K562 (cell line): Measurements from ENCODE around the gene MS4A4E. TPM values are rescaled to one million over a fixed set of nuclear protein-coding genes. Genes with fewer than 3 reads are reported as not detected.

Experiments
- RNF2 ChIP-seq: sonication (generic); IDR thresholded peaks from 2 replicates; pipeline ENCODE4 v1.6.1; 2016
- TRIM24 ChIP-seq, 2 experiments: fragments of 450-650 bp; IDR thresholded peaks; 2 replicates each; pipeline ENCODE4 v1.6.1; 2016
- TRIM28 ChIP-seq: fragments of 450-650 bp; IDR thresholded peaks from 2 replicates; pipeline ENCODE4 v1.6.1; 2017
- ZNF589 ChIP-seq: fragments of 200-800 bp; sonication (Bioruptor generic); IDR thresholded peaks from 2 replicates; pipeline ENCODE4 v1.6.1; 2016; ENCODE audit warnings: low read depth, missing genetic modification characterization, missing compliant biosample characterization
- polyA plus RNA-seq, 8 experiments: library from polyadenylated mRNA; depleted of rRNA in 4 of 8; stranded (reverse) in 5 of 8; unstranded in 3 of 8; fragments of >200 nt; fragmentation: Nextera tagmentation in 2 of 8; fragmentation: Illumina TruSeq in 1 of 8; extraction: Ambion mirVana in 2 of 8; extraction: Trizol in 1 of 8; gene quantifications; 2 replicates each; pipeline versions ENCODE4 v1.2.1 to v1.2.3, GENCODE V29; 2011 to 2014; ENCODE audit warnings: inconsistent platforms in 1 of 8, missing spikeins in 1 of 8
- total RNA-seq, 7 experiments: library from RNA; depleted of rRNA in 6 of 7; stranded (reverse); fragments of >200 nt in 6 of 7; fragmentation: Illumina TruSeq in 2 of 7; extraction: Trizol in 2 of 7; gene quantifications; 2 replicates each; pipeline versions ENCODE4 v1.2.1 to v1.2.3, GENCODE V29; 2011 to 2021; ENCODE audit warnings: low replicate concordance in 1 of 7
- TF ChIP-seq, protein P1 (sequence below), 2 experiments: fragments of 450-650 bp; formaldehyde crosslinking in 1 of 2; IDR thresholded peaks; 2 replicates each; pipeline versions ENCODE4 v1.4.0 to v1.6.1; 2014 to 2020; ENCODE audit warnings: mild to moderate bottlenecking in 2 of 2, borderline replicate concordance in 1 of 2, low read depth in 1 of 2
- TF ChIP-seq, protein P2 (sequence below), 2 experiments: fragments of 450-650 bp in 1 of 2; IDR thresholded peaks; 2 replicates each; pipeline ENCODE4 v1.6.1; 2011 to 2017; ENCODE audit warnings: low read depth in 2 of 2, antibody characterized with exemption in 1 of 2, borderline replicate concordance in 1 of 2, low read length in 1 of 2, mild to moderate bottlenecking in 1 of 2, mixed read lengths in 1 of 2; ENCODE audit not compliant: control insufficient read depth in 1 of 2
- TF ChIP-seq, protein P3 (sequence below): sonication (generic); formaldehyde crosslinking; IDR thresholded peaks from 2 replicates; pipeline ENCODE4 v1.8.1; 2023; ENCODE audit warnings: mild to moderate bottlenecking, missing genetic modification reagents
- TF ChIP-seq, protein P4 (sequence below): fragments of 200-400 bp; formaldehyde crosslinking; IDR thresholded peaks from 2 replicates; pipeline ENCODE4 v1.6.1; 2017; ENCODE audit warnings: mild to moderate bottlenecking, low read depth, low read length, moderate library complexity
- TF ChIP-seq, protein P5 (sequence below): sonication (generic); formaldehyde crosslinking; IDR thresholded peaks from 2 replicates; pipeline ENCODE4 v1.8.0; 2022; ENCODE audit warnings: mild to moderate bottlenecking, missing genetic modification reagents

Gene MS4A4E
- total and polyA plus RNA-seq, 9 of the 15 experiments (the other 6 are each of a cell fraction or from before 2014, with no cell fraction given): 0.11 to 0.81 (median 0.36) TPM; not detected in 2

DNA sequence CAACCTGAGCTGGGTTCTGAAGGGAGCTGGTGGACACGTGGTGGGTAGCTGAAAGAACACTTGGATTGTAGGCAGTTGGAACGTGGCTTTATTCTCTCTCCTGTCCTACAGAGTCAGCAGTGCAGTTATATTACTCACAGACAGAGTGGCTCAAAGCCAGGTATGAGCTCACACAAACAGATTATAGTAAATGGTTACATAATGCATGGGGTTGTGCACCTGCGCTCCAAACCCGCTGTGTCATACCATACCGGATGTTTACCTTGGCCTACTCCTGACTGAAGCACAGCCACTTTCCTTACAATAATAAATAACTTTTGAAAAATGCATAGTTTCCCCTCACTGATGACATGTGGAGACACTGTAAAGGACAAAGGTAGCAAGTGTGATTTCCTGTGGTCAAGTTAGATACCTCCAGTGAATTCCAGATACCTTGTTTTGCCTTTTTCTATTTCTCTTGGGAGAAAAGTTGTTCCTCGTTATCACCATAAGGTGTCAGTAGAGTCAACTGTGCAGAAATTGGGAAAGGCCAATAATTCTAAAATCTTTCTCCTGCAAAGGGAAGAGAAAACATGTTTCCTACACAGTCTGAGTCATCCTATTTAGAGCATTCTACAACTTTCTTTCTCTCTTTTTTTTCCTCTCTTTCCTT lies 73.5 kb downstream of the MS4A4E start (continued):
- TF ChIP-seq, protein P1, sequence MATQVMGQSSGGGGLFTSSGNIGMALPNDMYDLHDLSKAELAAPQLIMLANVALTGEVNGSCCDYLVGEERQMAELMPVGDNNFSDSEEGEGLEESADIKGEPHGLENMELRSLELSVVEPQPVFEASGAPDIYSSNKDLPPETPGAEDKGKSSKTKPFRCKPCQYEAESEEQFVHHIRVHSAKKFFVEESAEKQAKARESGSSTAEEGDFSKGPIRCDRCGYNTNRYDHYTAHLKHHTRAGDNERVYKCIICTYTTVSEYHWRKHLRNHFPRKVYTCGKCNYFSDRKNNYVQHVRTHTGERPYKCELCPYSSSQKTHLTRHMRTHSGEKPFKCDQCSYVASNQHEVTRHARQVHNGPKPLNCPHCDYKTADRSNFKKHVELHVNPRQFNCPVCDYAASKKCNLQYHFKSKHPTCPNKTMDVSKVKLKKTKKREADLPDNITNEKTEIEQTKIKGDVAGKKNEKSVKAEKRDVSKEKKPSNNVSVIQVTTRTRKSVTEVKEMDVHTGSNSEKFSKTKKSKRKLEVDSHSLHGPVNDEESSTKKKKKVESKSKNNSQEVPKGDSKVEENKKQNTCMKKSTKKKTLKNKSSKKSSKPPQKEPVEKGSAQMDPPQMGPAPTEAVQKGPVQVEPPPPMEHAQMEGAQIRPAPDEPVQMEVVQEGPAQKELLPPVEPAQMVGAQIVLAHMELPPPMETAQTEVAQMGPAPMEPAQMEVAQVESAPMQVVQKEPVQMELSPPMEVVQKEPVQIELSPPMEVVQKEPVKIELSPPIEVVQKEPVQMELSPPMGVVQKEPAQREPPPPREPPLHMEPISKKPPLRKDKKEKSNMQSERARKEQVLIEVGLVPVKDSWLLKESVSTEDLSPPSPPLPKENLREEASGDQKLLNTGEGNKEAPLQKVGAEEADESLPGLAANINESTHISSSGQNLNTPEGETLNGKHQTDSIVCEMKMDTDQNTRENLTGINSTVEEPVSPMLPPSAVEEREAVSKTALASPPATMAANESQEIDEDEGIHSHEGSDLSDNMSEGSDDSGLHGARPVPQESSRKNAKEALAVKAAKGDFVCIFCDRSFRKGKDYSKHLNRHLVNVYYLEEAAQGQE (IDR thresholded peaks at IDR 0.05; ENCODE audit: borderline replicate concordance): peak; percentile 56; the same call in 1 of the 2 replicates
- TF ChIP-seq, protein P1 (CRISPR knock-in tag; IDR thresholded peaks at IDR 0.05; ENCODE audit: low read depth): no peak
- TF ChIP-seq, protein P2, sequence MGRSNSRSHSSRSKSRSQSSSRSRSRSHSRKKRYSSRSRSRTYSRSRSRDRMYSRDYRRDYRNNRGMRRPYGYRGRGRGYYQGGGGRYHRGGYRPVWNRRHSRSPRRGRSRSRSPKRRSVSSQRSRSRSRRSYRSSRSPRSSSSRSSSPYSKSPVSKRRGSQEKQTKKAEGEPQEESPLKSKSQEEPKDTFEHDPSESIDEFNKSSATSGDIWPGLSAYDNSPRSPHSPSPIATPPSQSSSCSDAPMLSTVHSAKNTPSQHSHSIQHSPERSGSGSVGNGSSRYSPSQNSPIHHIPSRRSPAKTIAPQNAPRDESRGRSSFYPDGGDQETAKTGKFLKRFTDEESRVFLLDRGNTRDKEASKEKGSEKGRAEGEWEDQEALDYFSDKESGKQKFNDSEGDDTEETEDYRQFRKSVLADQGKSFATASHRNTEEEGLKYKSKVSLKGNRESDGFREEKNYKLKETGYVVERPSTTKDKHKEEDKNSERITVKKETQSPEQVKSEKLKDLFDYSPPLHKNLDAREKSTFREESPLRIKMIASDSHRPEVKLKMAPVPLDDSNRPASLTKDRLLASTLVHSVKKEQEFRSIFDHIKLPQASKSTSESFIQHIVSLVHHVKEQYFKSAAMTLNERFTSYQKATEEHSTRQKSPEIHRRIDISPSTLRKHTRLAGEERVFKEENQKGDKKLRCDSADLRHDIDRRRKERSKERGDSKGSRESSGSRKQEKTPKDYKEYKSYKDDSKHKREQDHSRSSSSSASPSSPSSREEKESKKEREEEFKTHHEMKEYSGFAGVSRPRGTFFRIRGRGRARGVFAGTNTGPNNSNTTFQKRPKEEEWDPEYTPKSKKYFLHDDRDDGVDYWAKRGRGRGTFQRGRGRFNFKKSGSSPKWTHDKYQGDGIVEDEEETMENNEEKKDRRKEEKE (IDR thresholded peaks at IDR 0.05; ENCODE audit: borderline replicate concordance in 1 of 2, control insufficient read depth in 1 of 2, low read depth in 2 of 2, low read length in 1 of 2): no peak
- TF ChIP-seq, protein P3, sequence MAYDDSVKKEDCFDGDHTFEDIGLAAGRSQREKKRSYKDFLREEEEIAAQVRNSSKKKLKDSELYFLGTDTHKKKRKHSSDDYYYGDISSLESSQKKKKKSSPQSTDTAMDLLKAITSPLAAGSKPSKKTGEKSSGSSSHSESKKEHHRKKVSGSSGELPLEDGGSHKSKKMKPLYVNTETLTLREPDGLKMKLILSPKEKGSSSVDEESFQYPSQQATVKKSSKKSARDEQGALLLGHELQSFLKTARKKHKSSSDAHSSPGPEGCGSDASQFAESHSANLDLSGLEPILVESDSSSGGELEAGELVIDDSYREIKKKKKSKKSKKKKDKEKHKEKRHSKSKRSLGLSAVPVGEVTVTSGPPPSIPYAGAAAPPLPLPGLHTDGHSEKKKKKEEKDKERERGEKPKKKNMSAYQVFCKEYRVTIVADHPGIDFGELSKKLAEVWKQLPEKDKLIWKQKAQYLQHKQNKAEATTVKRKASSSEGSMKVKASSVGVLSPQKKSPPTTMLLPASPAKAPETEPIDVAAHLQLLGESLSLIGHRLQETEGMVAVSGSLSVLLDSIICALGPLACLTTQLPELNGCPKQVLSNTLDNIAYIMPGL (CRISPR knock-in tag): no peak
- TF ChIP-seq TRIM28 (peak; percentile 97), RNF2 (no peak), TRIM24 (IDR thresholded peaks at IDR 0.05) (peak; percentile 18 to 79; a peak in 2 of 4 replicates), ZNF589 (no peak)
- TF ChIP-seq, protein P4, sequence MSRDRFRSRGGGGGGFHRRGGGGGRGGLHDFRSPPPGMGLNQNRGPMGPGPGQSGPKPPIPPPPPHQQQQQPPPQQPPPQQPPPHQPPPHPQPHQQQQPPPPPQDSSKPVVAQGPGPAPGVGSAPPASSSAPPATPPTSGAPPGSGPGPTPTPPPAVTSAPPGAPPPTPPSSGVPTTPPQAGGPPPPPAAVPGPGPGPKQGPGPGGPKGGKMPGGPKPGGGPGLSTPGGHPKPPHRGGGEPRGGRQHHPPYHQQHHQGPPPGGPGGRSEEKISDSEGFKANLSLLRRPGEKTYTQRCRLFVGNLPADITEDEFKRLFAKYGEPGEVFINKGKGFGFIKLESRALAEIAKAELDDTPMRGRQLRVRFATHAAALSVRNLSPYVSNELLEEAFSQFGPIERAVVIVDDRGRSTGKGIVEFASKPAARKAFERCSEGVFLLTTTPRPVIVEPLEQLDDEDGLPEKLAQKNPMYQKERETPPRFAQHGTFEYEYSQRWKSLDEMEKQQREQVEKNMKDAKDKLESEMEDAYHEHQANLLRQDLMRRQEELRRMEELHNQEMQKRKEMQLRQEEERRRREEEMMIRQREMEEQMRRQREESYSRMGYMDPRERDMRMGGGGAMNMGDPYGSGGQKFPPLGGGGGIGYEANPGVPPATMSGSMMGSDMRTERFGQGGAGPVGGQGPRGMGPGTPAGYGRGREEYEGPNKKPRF: no peak
- TF ChIP-seq, protein P5, sequence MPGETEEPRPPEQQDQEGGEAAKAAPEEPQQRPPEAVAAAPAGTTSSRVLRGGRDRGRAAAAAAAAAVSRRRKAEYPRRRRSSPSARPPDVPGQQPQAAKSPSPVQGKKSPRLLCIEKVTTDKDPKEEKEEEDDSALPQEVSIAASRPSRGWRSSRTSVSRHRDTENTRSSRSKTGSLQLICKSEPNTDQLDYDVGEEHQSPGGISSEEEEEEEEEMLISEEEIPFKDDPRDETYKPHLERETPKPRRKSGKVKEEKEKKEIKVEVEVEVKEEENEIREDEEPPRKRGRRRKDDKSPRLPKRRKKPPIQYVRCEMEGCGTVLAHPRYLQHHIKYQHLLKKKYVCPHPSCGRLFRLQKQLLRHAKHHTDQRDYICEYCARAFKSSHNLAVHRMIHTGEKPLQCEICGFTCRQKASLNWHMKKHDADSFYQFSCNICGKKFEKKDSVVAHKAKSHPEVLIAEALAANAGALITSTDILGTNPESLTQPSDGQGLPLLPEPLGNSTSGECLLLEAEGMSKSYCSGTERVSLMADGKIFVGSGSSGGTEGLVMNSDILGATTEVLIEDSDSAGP (CRISPR knock-in tag): no peak
